ENCODE measurements around the gene CDC14A. TPM values are rescaled to one million over a fixed set of nuclear protein-coding genes. Genes with fewer than 3 reads are reported as not detected.

CDC14A gene
- total and polyA plus RNA-seq, 2 of the 8 experiments (the other 6 are each of a cell fraction or from before 2014, with no cell fraction given): 3.2 to 8.9 TPM

DNA sequence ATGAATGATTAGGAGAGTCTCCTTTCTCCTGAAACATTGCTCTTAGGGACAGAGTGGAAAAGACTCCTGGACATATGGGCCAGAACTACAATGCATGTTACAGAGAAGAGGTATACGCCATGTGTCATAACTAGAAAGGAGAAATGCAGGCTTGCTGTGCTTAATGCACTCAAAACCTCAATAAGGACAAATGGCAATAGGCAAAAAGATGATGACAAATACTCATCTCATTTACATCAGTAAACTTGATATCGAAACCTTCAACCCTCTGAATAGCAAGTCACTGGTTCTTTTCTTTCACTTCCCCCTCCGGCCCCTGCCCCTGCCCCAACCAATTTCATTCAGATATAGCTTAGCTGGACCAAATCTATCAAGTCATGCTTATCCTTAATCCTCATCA is 183.7 kb downstream of the CDC14A start (continued):
- TF ChIP-seq MAX (IDR thresholded peaks at IDR 0.05): no peak
- TF ChIP-seq RNF2 (IDR thresholded peaks at IDR 0.05; ENCODE audit: borderline replicate concordance, low read depth, low read length, missing control alignments, poor library complexity, severe bottlenecking): no peak

All from H1 (cell line).